H9 (cell line): Measurements from ENCODE around the gene SLK. TPM values are rescaled to one million over a fixed set of nuclear protein-coding genes. Genes with fewer than 3 reads are reported as not detected.

ENCODE experiments used
- DNase-seq: peaks from one replicate; pipeline ENCODE4 v3.0.0-alpha.2; 2017
- H2AFZ ChIP-seq: one replicate; pipeline ENCODE4 v1.6.1; 2013; ENCODE audit warnings: mild to moderate bottlenecking, low read length, control low read depth, moderate library complexity
- H2AK5ac ChIP-seq: 2 replicates; pipeline ENCODE4 v1.6.1; 2013; ENCODE audit warnings: low read length, control low read depth, mixed read lengths; ENCODE audit not compliant: insufficient read length
- H2BK120ac ChIP-seq: one replicate; pipeline ENCODE4 v1.6.1; 2013; ENCODE audit warnings: low read depth, mild to moderate bottlenecking, low read length, control low read depth, inconsistent platforms; ENCODE audit not compliant: poor library complexity, severe bottlenecking
- H2BK12ac ChIP-seq: 2 replicates; pipeline ENCODE4 v1.6.1; 2013; ENCODE audit warnings: low read length, control low read depth, mixed read lengths, low read depth; ENCODE audit not compliant: insufficient read length
- H2BK15ac ChIP-seq: 2 replicates; pipeline ENCODE4 v1.6.1; 2013; ENCODE audit warnings: low read depth, low read length, control low read depth
- H2BK20ac ChIP-seq: one replicate; pipeline ENCODE4 v1.6.1; 2013; ENCODE audit warnings: low read depth, mild to moderate bottlenecking, low read length, control low read depth, inconsistent platforms; ENCODE audit not compliant: poor library complexity, severe bottlenecking
- H2BK5ac ChIP-seq: 2 replicates; pipeline ENCODE4 v1.6.1; 2013; ENCODE audit warnings: low read length, control low read depth, mixed read lengths; ENCODE audit not compliant: insufficient read length
- H3K14ac ChIP-seq: 2 replicates; pipeline ENCODE4 v1.6.1; 2013; ENCODE audit warnings: low read length, control low read depth; ENCODE audit not compliant: insufficient read depth
- H3K18ac ChIP-seq: 2 replicates; pipeline ENCODE4 v1.6.1; 2013; ENCODE audit warnings: low read depth, mild to moderate bottlenecking, mixed read lengths, low read length, control low read depth; ENCODE audit not compliant: insufficient read length
- H3K23ac ChIP-seq: 2 replicates; pipeline ENCODE4 v1.6.1; 2013; ENCODE audit warnings: low read length, control low read depth, mixed read lengths, low read depth; ENCODE audit not compliant: insufficient read length
- H3K23me2 ChIP-seq: 2 replicates; pipeline ENCODE4 v1.6.1; 2013; ENCODE audit warnings: low read depth, mild to moderate bottlenecking, mixed read lengths, low read length, control low read depth; ENCODE audit not compliant: insufficient read length, poor library complexity, severe bottlenecking
- H3K27ac ChIP-seq: 2 replicates; pipeline ENCODE4 v1.5.1; 2013; ENCODE audit warnings: low read length, control low read depth, mixed read lengths, low read depth; ENCODE audit not compliant: insufficient read length
- H3K27me3 ChIP-seq: 2 replicates; pipeline ENCODE4 v1.6.1; 2013; ENCODE audit warnings: low read length, control low read depth, inconsistent platforms; ENCODE audit not compliant: insufficient read depth
- H3K4ac ChIP-seq: 2 replicates; pipeline ENCODE4 v1.6.1; 2013; ENCODE audit warnings: low read depth, mild to moderate bottlenecking, control low read depth, inconsistent platforms, low read length, moderate library complexity
- H3K4me1 ChIP-seq: 2 replicates; pipeline ENCODE4 v1.6.1; 2013; ENCODE audit warnings: low read length, control low read depth, inconsistent platforms; ENCODE audit not compliant: insufficient read depth
- H3K4me2 ChIP-seq: 2 replicates; pipeline ENCODE4 v1.6.1; 2013; ENCODE audit warnings: low read length, control low read depth, mixed read lengths; ENCODE audit not compliant: insufficient read length, insufficient read depth
- H3K56ac ChIP-seq: 2 replicates; pipeline ENCODE4 v1.6.1; 2013; ENCODE audit warnings: low read depth, mild to moderate bottlenecking, mixed read lengths, low read length, control low read depth; ENCODE audit not compliant: insufficient read length
- H3K79me1 ChIP-seq: 2 replicates; pipeline ENCODE4 v1.6.1; 2013; ENCODE audit warnings: low read depth, mild to moderate bottlenecking, moderate library complexity, low read length, control low read depth, inconsistent platforms; ENCODE audit not compliant: insufficient read depth, poor library complexity, severe bottlenecking
- H3K79me2 ChIP-seq: 2 replicates; pipeline ENCODE4 v1.6.1; 2013; ENCODE audit warnings: low read length, control low read depth, inconsistent platforms; ENCODE audit not compliant: insufficient read depth
- H3K9ac ChIP-seq: 2 replicates; pipeline ENCODE4 v1.6.1; 2013; ENCODE audit warnings: low read length, control low read depth, mixed read lengths; ENCODE audit not compliant: insufficient read length; ENCODE audit errors: extremely low read depth
- H3K9me3 ChIP-seq: one replicate; pipeline ENCODE4 v1.6.1; 2013; ENCODE audit warnings: low read depth, low read length, inconsistent platforms; ENCODE audit not compliant: control insufficient read depth
- H3T11ph ChIP-seq: one replicate; pipeline ENCODE4 v1.6.1; 2013; ENCODE audit warnings: mild to moderate bottlenecking, low read length, control low read depth, inconsistent platforms
- H4K20me1 ChIP-seq: one replicate; pipeline ENCODE4 v1.6.1; 2013; ENCODE audit not compliant: control insufficient read depth, insufficient read length, insufficient read depth
- H4K5ac ChIP-seq: 2 replicates; pipeline ENCODE4 v1.6.1; 2013; ENCODE audit warnings: low read depth, mild to moderate bottlenecking, mixed read lengths, low read length, control low read depth; ENCODE audit not compliant: insufficient read length
- H4K8ac ChIP-seq: replicated peaks from 2 replicates; pipeline ENCODE4 v1.6.1; 2013; ENCODE audit warnings: low read length, control low read depth, mixed read lengths, low read depth; ENCODE audit not compliant: insufficient read length
- H4K91ac ChIP-seq: 2 replicates; pipeline ENCODE4 v1.6.1; 2013; ENCODE audit warnings: low read depth, mild to moderate bottlenecking, moderate library complexity, mixed read lengths, low read length, control low read depth; ENCODE audit not compliant: insufficient read length
- H3K27ac Mint-ChIP-seq, 3 experiments: 2 replicates in 2 of 3; 3 replicates in 1 of 3; pipeline ENCODE4 v1.8.0; 2020 to 2021; ENCODE audit warnings: mixed read lengths in 3 of 3, mild to moderate bottlenecking in 1 of 3, moderate library complexity in 1 of 3
- H3K27me3 Mint-ChIP-seq: 2 replicates; pipeline ENCODE4 v1.8.0; 2021; ENCODE audit warnings: low read depth, mild to moderate bottlenecking, moderate library complexity, mixed read lengths
- H3K36me3 Mint-ChIP-seq, 3 experiments: 2 replicates in 2 of 3; 3 replicates in 1 of 3; pipeline ENCODE4 v1.8.0; 2020 to 2021; ENCODE audit warnings: low read depth in 3 of 3, mixed read lengths in 3 of 3; ENCODE audit not compliant: insufficient read depth in 1 of 3
- H3K4me1 Mint-ChIP-seq, 2 experiments: 2 replicates each; pipeline ENCODE4 v1.8.0; 2020; ENCODE audit warnings: mixed read lengths in 2 of 2
- H3K4me3 Mint-ChIP-seq, 2 experiments: 2 replicates in 1 of 2; 3 replicates in 1 of 2; pipeline ENCODE4 v1.8.0; 2020 to 2021; ENCODE audit warnings: mild to moderate bottlenecking in 2 of 2, mixed read lengths in 2 of 2, moderate library complexity in 1 of 2
- H3K9me3 Mint-ChIP-seq, 2 experiments: 2 replicates in 1 of 2; 3 replicates in 1 of 2; pipeline ENCODE4 v1.8.0; 2020; ENCODE audit warnings: mild to moderate bottlenecking in 2 of 2, mixed read lengths in 2 of 2, moderate library complexity in 1 of 2
- WGBS: extraction: QIAGEN DNeasy Blood & Tissue Kit; methylation state at CpG from one replicate; pipeline ENCODE4 v1.1.7; 2013; ENCODE audit warnings: missing lambda C conversion rate, low lambda C conversion rate, mixed read lengths; ENCODE audit not compliant: insufficient read length; ENCODE audit errors: extremely low coverage; 5-methylcytosine and 5-hydroxymethylcytosine counted together
- total RNA-seq: library from RNA; stranded (reverse); gene quantifications from 2 replicates; pipeline ENCODE4 v1.2.1, GENCODE V29; 2021
- TF ChIP-seq, protein P1 (sequence below): fragments of 200-600 bp; sonication (generic); conservative IDR thresholded peaks from 3 replicates; pipeline ENCODE4 v1.8.0; 2021; ENCODE audit warnings: antibody characterized with exemption, mild to moderate bottlenecking

The SLK gene
- total RNA-seq, 1 experiment from 2014 or later: 21.0 TPM

DNA sequence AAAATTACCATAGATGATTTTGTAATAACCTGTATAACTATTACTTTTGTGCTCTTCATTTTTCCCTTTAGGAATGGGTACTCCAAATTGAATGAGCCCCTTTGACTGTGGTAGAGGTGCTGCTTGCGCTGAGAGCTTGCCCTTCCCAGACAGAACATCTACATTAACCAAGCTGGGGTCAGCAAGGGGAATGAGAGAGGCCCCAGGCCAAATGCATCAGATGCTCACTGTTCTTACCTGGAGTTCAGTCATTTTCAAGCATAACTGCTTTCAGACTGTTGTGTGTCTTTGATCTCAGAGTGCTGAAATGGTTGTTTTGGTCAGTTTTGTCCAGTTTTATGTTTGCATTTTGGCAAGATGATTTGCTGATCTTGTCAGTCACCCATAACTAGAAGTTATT is 41.3 kb upstream of the SLK start:
- H3K79me1 ChIP-seq: no peaks in the 10 kb centered on the region
- H3K9me3 ChIP-seq: no peaks in the 10 kb centered on the region
- no peaks in the 10 kb centered on the region for H3K23me2 ChIP-seq
- no peak overlapping the region for H4K5ac ChIP-seq
- no peaks in the 10 kb centered on the region; the same call in 1 of the 2 replicates for H3K4me1 ChIP-seq
- DNase-seq: no peak
- no peak overlapping the region for H3K4me2 ChIP-seq
- no peak overlapping the region for H2BK120ac ChIP-seq
- H4K20me1 ChIP-seq: no peaks in the 10 kb centered on the region
- Mint-ChIP-seq H3K9me3 (no peaks in the 10 kb centered on the region), H3K27ac (no peak overlapping the region), H3K4me3 (no peak overlapping the region; a peak in 1 of 5 replicates), H3K36me3 (no peaks in the 10 kb centered on the region), H3K27me3 (no peaks in the 10 kb centered on the region), H3K4me1 (peaks cover 14 to 18% of the 10 kb centered on the region in 2 experiments)
- no peak overlapping the region for H2BK15ac ChIP-seq
- no peaks in the 10 kb centered on the region for H3K27me3 ChIP-seq
- no peak overlapping the region for H3K4ac ChIP-seq
- H2BK5ac ChIP-seq: no peak overlapping the region
- no peak overlapping the region for H3K56ac ChIP-seq
- no peak overlapping the region for H2AK5ac ChIP-seq
- no peak overlapping the region for H2BK12ac ChIP-seq
- no peak overlapping the region for H3K14ac ChIP-seq
- H2AFZ ChIP-seq: no peak overlapping the region
- TF ChIP-seq, protein P1, sequence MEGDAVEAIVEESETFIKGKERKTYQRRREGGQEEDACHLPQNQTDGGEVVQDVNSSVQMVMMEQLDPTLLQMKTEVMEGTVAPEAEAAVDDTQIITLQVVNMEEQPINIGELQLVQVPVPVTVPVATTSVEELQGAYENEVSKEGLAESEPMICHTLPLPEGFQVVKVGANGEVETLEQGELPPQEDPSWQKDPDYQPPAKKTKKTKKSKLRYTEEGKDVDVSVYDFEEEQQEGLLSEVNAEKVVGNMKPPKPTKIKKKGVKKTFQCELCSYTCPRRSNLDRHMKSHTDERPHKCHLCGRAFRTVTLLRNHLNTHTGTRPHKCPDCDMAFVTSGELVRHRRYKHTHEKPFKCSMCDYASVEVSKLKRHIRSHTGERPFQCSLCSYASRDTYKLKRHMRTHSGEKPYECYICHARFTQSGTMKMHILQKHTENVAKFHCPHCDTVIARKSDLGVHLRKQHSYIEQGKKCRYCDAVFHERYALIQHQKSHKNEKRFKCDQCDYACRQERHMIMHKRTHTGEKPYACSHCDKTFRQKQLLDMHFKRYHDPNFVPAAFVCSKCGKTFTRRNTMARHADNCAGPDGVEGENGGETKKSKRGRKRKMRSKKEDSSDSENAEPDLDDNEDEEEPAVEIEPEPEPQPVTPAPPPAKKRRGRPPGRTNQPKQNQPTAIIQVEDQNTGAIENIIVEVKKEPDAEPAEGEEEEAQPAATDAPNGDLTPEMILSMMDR: no peak
- H3K27ac ChIP-seq: no peak overlapping the region
- no peak overlapping the region for H4K91ac ChIP-seq
- H2BK20ac ChIP-seq: no peak overlapping the region
- no peak overlapping the region for H3K9ac ChIP-seq
- H4K8ac ChIP-seq: no peak overlapping the region
- no CpG with 5 or more reads among the region's 1 CpG for WGBS
- no peak overlapping the region for H3K23ac ChIP-seq
- no peaks in the 10 kb centered on the region for H3K79me2 ChIP-seq
- no peak overlapping the region for H3K18ac ChIP-seq
- no peak overlapping the region for H3T11ph ChIP-seq
